Astrocyte of the spinal cord (primary cell): ENCODE results near the gene PCDHB9.
"Not testable (repeated sequence)": the region's sequence is repeated elsewhere in the genome, so short reads cannot be mapped to it uniquely, and the experiment has no call there.

ENCODE experiments used
- DNase-seq: peaks from one replicate; pipeline ENCODE4 v3.0.0; 2011; ENCODE audit warnings: low read depth, low spot score
- H3K4me3 ChIP-seq: 2 replicates; pipeline ENCODE4 v1.5.1; 2011; ENCODE audit warnings: low read depth, mild to moderate bottlenecking, low read length, moderate library complexity
- in situ Hi-C: cut with HindIII; loops from 2 replicates; pipeline ENCODE4 v1.10.0; 2017; ENCODE audit warnings: low sequenced_read_pairs
- TF ChIP-seq, protein P1 (sequence below): IDR thresholded peaks from 2 replicates; pipeline ENCODE4 v1.5.1; 2012; ENCODE audit warnings: low read depth, mild to moderate bottlenecking, low read length, inconsistent platforms

Gene PCDHB9

DNA sequence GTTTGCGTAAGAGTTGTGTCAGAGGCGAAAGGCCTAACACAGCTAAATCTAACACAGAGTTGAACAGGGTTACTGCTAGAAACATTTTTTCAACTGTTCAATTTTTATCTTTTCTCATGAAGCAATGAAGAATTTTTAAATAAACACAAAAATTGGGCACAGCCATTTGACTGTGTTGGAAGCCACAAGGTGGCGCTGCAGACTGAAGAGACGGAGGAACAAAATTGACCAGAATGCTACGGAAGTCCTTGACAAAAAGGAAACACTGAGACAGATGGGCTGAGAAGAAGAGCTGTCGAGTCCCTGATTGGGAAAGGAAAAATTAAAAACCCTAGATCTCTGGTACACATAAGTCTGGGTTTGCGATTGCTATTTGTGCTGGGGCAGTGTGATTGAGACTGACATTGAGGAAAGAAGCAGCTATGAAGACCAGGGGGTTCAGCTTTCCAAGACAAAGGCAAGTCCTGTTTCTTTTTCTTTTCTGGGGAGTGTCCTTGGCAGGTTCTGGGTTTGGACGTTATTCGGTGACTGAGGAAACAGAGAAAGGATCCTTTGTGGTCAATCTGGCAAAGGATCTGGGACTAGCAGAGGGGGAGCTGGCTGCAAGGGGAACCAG, at the start of gene PCDHB9:
TSS of gene PCDHB9 (plus strand) at position 265 of the 616 bp plus-strand sequence. CDS start at position 423, 158 bp downstream.
- DNase-seq, result no peak
- in situ Hi-C loops, result no loop called here

DNA sequence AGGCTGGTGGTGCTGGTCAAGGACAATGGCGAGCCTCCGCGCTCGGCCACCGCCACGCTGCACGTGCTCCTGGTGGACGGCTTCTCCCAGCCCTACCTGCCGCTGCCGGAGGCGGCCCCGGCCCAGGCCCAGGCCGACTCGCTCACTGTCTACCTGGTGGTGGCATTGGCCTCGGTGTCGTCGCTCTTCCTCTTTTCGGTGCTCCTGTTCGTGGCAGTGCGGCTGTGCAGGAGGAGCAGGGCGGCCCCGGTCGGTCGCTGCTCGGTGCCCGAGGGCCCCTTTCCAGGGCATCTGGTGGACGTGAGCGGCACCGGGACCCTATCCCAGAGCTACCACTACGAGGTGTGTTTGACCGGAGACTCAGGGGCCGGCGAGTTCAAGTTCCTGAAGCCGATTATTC, 49.6 kb upstream of the PCDHB9 start:
- H3K4me3 ChIP-seq, DNase-seq, in situ Hi-C loops: not testable (repeated sequence)

More for the DNA sequence above, at the start of gene PCDHB9:
- TF ChIP-seq, protein P1, sequence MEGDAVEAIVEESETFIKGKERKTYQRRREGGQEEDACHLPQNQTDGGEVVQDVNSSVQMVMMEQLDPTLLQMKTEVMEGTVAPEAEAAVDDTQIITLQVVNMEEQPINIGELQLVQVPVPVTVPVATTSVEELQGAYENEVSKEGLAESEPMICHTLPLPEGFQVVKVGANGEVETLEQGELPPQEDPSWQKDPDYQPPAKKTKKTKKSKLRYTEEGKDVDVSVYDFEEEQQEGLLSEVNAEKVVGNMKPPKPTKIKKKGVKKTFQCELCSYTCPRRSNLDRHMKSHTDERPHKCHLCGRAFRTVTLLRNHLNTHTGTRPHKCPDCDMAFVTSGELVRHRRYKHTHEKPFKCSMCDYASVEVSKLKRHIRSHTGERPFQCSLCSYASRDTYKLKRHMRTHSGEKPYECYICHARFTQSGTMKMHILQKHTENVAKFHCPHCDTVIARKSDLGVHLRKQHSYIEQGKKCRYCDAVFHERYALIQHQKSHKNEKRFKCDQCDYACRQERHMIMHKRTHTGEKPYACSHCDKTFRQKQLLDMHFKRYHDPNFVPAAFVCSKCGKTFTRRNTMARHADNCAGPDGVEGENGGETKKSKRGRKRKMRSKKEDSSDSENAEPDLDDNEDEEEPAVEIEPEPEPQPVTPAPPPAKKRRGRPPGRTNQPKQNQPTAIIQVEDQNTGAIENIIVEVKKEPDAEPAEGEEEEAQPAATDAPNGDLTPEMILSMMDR, result no peak
- no peak within 1 kb of the TSS for H3K4me3 ChIP-seq

DNA sequence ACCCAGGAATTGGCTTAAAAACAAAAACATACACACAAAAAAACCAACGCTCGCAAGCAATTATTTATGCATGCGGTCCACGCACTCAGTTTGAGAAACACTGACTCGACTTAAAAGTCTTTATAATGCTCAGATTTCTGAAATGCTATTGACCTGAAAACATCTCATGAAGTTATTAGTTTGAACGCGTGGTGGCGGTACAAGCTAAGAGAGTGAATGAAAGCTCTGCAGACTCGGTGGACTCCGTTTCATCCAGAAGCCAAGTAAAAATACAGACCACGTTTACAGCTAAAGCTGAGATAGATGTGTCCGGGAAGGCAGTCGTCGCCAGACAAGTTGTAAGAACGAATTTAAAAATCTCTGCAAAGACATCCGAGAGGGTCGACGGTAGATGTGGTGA, 37.1 kb upstream of the PCDHB9 start, which contains the start of gene PCDHB6:
TSS of gene PCDHB6 (plus strand) at position 246 of the 400 bp plus-strand sequence. CDS start 201 bp downstream, outside the sequence.
- DNase-seq, result no peak
- TF ChIP-seq, protein P1, result no peak
- no peak within 1 kb of the TSS for H3K4me3 ChIP-seq
- in situ Hi-C loops, result no loop called here

DNA sequence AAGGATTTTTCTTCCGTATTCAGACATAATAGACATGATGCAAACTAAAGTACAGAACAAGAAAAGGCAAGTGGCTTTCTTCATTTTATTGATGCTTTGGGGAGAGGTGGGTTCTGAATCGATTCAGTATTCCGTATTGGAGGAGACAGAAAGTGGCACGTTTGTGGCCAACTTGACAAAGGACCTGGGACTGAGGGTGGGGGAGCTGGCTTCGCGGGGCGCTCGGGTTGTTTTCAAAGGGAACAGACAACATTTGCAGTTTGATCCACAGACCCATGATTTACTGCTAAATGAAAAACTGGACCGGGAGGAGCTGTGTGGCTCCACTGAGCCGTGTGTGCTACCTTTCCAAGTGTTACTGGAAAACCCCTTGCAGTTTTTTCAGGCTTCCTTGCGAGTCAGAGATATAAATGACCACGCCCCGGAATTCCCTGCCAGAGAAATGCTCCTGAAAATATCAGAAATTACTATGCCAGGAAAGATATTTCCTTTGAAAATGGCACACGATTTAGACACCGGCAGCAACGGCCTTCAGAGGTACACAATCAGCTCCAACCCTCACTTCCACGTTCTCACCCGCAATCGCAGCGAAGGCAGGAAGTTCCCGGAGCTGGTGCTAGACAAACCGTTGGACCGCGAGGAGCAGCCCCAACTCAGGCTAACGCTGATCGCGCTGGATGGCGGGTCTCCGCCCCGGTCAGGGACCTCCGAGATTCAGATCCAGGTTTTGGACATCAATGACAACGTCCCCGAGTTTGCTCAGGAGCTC, 36.6 kb upstream of the PCDHB9 start:
- DNase-seq, result no peak
- TF ChIP-seq, protein P1, result no peak
- no peak overlapping the region for H3K4me3 ChIP-seq
- in situ Hi-C loops, result no loop called here

DNA sequence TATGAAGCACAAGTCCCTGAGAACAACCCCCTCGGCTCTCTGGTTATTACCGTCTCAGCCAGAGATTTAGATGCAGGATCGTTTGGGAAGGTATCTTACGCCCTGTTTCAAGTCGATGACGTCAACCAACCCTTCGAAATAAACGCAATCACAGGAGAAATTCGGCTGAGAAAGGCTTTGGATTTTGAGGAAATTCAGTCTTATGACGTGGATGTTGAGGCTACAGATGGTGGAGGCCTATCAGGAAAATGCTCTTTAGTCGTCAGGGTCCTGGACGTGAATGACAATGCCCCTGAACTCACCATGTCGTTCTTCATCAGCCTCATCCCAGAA, 36.0 kb upstream of the PCDHB9 start:
- TF ChIP-seq, protein P1, result no peak
- H3K4me3 ChIP-seq, result no peak overlapping the region
- DNase-seq, result no peak
- in situ Hi-C loops, result no loop called here

DNA sequence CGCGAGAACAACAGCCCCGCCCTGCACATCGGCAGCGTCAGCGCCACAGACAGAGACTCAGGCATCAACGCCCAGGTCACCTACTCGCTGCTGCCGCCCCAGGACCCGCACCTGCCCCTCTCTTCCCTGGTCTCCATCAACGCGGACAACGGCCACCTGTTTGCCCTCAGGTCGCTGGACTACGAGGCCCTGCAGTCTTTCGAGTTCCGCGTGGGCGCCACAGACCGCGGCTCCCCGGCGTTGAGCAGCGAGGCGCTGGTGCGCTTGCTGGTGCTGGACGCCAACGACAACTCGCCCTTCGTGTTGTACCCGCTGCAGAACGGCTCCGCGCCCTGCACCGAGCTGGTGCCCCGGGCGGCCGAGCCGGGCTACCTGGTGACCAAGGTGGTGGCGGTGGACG, 35.3 kb upstream of the PCDHB9 start:
- DNase-seq, H3K4me3 ChIP-seq, in situ Hi-C loops: not testable (repeated sequence)

DNA sequence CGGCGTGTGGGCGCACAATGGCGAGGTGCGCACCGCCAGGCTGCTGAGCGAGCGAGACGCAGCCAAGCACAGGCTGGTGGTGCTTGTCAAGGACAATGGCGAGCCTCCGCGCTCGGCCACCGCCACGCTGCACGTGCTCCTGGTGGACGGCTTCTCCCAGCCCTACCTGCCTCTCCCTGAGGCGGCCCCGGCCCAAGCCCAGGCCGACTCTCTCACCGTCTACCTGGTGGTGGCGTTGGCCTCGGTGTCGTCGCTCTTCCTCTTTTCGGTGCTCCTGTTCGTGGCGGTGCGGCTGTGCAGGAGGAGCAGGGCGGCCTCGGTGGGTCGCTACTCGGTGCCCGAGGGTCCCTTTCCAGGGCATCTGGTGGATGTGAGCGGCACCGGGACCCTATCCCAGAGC, 34.9 kb upstream of the PCDHB9 start:
- DNase-seq, in situ Hi-C loops, H3K4me3 ChIP-seq: not testable (repeated sequence)

DNA sequence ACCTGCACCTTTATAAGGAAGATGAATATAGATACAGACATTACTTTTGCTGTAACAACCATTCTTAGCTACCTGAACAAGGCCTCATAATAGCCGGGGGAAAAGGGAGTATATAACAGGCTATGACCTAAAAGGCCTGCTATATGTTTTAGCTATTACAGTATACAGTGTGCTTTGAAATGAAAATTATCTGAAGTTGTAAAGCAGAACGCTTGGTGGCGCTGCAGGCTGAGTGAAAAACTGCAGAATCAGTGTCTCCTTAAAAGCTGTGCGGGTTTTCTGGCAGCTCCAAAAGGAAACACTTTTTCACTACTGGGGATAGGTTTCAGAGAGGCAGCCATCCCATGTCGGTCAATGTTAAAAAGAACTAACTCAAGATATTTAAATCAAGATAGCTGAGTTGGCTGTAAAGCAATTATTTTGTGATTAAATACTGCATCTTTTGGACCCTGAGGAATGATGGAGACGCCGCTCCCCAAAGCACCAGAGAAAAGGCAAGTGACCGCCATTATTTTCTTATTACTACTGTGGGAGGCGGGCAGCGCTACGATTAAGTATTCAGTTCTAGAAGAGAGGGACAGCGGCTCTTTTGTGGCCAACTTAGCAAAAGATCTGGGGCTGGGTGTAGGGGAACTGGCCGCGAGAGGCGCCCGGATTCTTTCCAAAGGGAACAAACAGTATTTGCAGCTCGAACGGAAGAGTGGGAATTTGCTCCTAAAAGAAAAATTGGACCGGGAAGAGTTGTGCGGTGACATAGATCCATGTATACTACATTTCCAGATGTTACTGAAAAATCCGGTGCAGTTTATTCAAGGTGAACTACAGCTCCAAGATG, 31.2 kb upstream of the PCDHB9 start:
- in situ Hi-C loops, result no loop called here
- DNase-seq, result no peak
- TF ChIP-seq, protein P1, result no peak
- no peak overlapping the region for H3K4me3 ChIP-seq

DNA sequence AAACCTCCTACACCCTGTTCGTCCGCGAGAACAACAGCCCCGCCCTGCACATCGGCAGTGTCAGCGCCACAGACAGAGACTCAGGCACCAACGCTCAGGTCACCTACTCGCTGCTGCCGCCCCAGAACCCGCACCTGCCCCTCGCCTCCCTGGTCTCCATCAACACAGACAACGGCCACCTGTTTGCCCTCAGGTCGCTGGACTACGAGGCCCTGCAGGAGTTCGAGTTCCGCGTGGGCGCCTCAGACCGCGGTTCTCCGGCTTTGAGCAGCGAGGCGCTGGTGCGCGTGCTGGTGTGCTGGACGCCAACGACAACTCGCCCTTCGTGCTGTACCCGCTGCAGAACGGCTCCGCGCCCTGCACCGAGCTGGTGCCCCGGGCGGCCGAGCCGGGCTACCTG, 29.6 kb upstream of the PCDHB9 start:
- H3K4me3 ChIP-seq, DNase-seq, in situ Hi-C loops: not testable (repeated sequence)

DNA sequence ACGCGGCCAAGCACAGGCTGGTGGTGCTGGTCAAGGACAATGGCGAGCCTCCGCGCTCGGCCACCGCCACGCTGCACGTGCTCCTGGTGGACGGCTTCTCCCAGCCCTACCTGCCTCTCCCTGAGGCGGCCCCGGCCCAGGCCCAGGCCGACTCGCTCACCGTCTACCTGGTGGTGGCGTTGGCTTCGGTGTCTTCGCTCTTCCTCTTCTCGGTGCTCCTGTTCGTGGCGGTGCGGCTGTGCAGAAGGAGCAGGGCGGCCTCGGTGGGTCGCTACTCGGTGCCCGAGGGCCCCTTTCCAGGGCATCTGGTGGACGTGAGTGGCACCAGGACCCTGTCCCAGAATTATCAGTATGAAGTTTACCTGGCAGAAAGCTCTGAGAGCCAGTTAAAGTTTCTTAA, 29.1 kb upstream of the PCDHB9 start:
- H3K4me3 ChIP-seq, in situ Hi-C loops, DNase-seq: not testable (repeated sequence)
